Measurements from ENCODE around the gene ASH1L. TPM values are rescaled to one million over a fixed set of nuclear protein-coding genes. Genes with fewer than 3 reads are reported as not detected.
A peak's percentile ranks its signal among the peaks of the same experiment; 100 is the strongest.
"Not testable (repeated sequence)": the region's sequence is repeated elsewhere in the genome, so short reads cannot be mapped to it uniquely, and the experiment has no call there.

The ASH1L gene
- total RNA-seq, 1 donor from 2014 or later, result 40.3 TPM

- intact Hi-C loops (cut with DNase I), result not testable (repeated sequence)
Observed at GRCh38 chr1:155511385-155511784, 51.2 kb downstream of the ASH1L start.

GRCh38 chr1:155509064-155509463 lies 53.5 kb downstream of the ASH1L start:
- DNase-seq (ENCODE audit: missing footprints) (no peak), ATAC-seq (no peak)
- intact Hi-C loops (cut with DNase I), result no loop called here

More at GRCh38 chr1:155511385-155511784, 51.2 kb downstream of the ASH1L start:
- ATAC-seq; DNase-seq (ENCODE audit: missing footprints): not testable (repeated sequence)

GRCh38 chr1:155507945-155508344 lies 54.7 kb downstream of the ASH1L start:
- intact Hi-C loops (cut with DNase I), result no loop called here
- ATAC-seq, result no peak
- no peak for DNase-seq (ENCODE audit: missing footprints)

DNA sequence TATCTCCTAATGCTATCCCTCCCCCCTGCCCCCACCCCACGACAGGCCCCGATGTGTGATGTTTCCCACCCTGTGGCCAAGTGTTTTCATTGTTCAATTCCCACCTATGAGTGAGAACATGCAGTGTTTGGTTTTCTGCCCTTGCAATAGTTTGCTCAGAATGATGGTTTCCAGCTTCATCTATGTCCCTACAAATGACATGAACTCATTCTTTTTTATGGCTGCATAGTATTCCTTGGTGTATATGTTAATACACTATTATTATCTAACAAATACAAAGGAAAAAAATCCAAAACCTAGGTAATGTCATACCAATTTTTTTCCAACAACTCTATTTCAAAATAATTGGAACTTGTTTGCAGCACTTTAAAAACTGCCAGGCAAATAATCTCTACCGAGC lies 56.6 kb downstream of the ASH1L start:
- ATAC-seq; intact Hi-C loops (cut with DNase I); DNase-seq (ENCODE audit: missing footprints): not testable (repeated sequence)

GRCh38 chr1:155504207-155504606 lies 58.4 kb downstream of the ASH1L start:
- DNase-seq (ENCODE audit: missing footprints) (no peak), ATAC-seq (peak; percentile 60)
- intact Hi-C loops (cut with DNase I), result no loop called here

DNA sequence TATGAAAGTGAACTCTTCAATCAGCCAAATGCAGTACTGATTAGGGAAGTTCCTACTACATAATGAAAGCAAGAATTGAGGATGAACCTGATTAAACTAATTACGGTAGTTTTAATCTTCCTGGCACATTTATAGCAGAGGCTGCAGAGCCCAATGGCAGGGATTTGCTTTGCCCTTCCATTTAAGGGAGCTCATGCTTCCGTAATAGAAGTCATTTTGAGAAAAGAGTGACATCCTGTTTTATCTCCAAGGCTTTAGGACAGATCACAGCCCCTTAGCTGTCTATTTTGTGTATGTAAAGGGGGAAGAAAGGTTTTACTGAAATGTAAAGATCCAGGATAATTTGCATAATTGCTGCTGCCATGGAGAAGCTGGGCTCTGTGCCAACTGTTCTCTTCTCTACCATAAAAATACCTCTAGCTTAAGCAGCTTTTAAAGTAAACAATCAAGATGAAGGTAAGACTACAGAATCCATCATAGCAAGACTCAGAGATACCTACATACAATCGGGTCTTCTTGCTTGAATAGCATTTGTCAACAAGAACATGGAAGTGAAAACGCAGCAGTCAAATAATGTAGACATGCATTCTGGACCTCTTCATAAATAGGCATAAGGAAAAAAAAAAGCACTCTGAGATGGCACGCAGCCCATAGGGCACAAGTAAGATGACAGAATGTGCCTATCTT lies 62.5 kb downstream of the ASH1L start:
- ATAC-seq (peak; percentile 63), DNase-seq (ENCODE audit: missing footprints) (no peak)
- intact Hi-C loops (cut with DNase I), result no loop called here

GRCh38 chr1:155499263-155499662 lies 63.3 kb downstream of the ASH1L start:
- intact Hi-C loops (cut with DNase I), result no loop called here
- DNase-seq (ENCODE audit: missing footprints) (no peak), ATAC-seq (no peak)

GRCh38 chr1:155493595-155493994 lies 69.0 kb downstream of the ASH1L start:
- ATAC-seq; intact Hi-C loops (cut with DNase I); DNase-seq (ENCODE audit: missing footprints): not testable (repeated sequence)

GRCh38 chr1:155488419-155488818 lies 74.2 kb downstream of the ASH1L start:
- ATAC-seq; intact Hi-C loops (cut with DNase I): not testable (repeated sequence)

DNA sequence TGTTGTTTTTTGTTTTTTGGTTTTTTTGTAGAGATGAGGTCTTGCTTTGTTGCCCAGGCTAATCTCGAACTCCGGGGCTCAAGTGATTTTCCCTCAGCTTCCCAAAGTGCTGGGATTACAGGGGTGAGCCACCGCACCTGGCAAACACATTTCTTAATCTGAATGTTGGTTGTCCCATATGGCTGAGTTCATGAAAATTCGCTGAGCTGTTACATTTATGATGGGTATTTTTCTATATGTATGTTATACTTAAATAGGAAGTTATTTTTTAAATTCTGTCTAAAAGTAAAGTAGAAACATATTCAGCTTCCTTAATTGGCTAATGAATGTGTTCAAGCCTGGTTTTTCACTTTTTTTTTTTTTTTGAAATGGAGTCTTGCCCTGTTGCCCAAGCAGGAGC lies 75.1 kb downstream of the ASH1L start:
- ATAC-seq (no peak), DNase-seq (ENCODE audit: missing footprints) (no peak)
- intact Hi-C loops (cut with DNase I), result no loop called here

More at GRCh38 chr1:155488419-155488818, 74.2 kb downstream of the ASH1L start:
- not testable (repeated sequence) for DNase-seq (ENCODE audit: missing footprints)

- intact Hi-C loops (cut with DNase I); ATAC-seq; DNase-seq (ENCODE audit: missing footprints): not testable (repeated sequence)
Observed at GRCh38 chr1:155486952-155487351, 75.7 kb downstream of the ASH1L start.

DNA sequence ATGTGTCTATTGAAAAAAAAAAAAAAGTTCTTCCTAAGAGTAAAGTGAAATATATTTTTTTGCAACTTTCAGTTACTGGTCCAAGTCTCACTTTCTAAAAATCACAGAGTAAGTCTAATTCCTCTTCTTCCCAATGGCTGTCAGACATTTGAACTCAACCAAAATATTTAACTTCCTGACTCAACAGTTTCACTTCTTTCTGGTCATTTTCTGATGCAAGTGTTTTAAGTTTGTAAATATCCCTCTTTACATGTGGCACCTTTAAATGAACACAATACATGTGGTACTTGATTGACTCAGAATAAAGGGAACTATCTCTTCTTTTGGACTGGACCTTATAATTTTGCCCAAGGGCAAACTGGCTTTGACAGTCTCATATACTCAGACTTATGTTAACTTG lies 76.7 kb downstream of the ASH1L start:
- ATAC-seq (no peak), DNase-seq (ENCODE audit: missing footprints) (no peak)
- intact Hi-C loops (cut with DNase I), result no loop called here

DNA sequence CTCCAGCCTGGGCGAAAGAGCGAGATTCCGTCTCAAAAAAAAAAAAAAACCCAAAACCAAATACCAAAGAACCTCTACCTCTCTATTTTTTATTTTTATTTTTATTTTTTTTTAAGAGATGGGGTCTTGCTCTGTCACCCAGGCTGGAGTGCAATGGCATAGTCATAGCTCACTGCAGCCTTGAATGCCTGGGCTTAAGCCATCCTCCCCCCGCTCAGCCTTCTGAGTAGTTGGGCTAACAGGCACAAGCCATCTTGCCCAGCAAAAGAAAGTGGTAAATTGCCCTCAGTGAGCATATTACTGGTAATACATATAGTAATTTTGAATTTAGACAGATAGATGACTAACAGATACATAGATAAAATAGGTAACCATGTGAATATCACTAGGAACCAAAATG lies 77.4 kb downstream of the ASH1L start:
- intact Hi-C loops (cut with DNase I), result no loop called here
- ATAC-seq (no peak), DNase-seq (ENCODE audit: missing footprints) (no peak)

- DNase-seq (ENCODE audit: missing footprints) (no peak), ATAC-seq (no peak)
- intact Hi-C loops (cut with DNase I), result no loop called here
Observed at GRCh38 chr1:155481741-155482241, 80.8 kb downstream of the ASH1L start.

GRCh38 chr1:155479205-155479604 lies 83.4 kb downstream of the ASH1L start:
- ATAC-seq (no peak), DNase-seq (ENCODE audit: missing footprints) (no peak)
- intact Hi-C loops (cut with DNase I), result no loop called here

GRCh38 chr1:155478270-155478852 lies 84.2 kb downstream of the ASH1L start:
- no peak for ATAC-seq
- intact Hi-C loops (cut with DNase I), result no loop called here
- DNase-seq (ENCODE audit: missing footprints), result no peak

DNA sequence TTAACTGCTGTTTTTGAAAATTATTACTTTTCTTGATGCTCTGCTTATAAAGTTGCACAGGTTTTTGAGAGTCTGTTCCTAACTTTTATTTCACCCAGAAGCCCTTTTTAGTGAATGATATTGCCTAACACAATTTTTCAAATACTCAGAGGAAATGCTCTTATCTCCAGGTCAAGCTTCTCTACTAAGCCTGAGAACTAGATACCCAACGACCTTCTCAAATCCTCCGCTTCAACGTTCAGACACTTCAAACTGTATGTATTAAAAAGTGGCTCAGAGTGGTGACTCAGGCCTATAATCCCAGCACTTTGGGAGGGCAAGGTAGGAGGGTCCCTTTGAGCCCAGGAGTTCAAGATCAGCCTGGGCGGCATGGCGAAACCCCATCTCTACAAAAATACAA lies 88.5 kb downstream of the ASH1L start:
- no peak for DNase-seq (ENCODE audit: missing footprints)
- intact Hi-C loops (cut with DNase I), result no loop called here
- no peak for ATAC-seq

DNA sequence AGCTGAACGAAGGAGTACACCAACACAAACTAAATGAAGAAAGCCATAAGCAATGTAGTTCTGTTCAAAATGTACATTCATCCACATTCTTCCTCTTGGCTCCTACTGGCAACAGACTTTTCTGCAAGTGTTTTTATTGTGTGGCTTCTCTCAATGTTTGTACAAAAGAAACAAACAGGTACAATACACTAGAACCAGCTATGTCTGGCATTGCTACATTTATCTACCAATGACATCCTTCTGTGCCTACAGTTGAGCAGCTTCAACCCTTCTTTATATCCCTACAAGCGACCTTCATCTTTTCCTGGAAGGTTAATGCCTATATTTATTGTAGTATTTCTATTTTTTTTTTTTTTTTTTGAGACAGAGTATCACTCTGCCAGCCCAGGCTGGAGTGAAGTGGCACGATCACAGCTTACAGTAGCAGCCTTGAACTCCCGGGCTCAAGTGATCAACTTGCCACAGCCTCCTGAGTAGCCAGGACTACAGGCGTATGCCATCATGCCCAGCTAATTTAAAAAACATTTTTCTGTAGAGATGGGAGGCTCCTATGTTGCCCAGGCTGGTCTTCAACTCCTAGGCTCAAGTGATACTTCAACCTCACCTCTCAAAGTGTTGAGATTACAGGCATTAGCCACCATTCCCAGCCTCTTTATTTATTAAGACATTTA lies 89.3 kb downstream of the ASH1L start:
- intact Hi-C loops (cut with DNase I), result no loop called here
- DNase-seq (ENCODE audit: missing footprints) (no peak), ATAC-seq (no peak)

GRCh38 chr1:155472491-155473083 lies 90.0 kb downstream of the ASH1L start:
- no peak for ATAC-seq
- DNase-seq (ENCODE audit: missing footprints), result no peak
- intact Hi-C loops (cut with DNase I), result no loop called here
